HCT116 (cell line): ENCODE measurements around the gene AKT3. TPM values are rescaled to one million over a fixed set of nuclear protein-coding genes. Genes with fewer than 3 reads are reported as not detected.

Experiments used
- ATAC-seq: fragments of 200-7000 bp; cut with Tn5 transposase; 2 replicates; pipeline ENCODE4 v1.9.1; 2020; ENCODE audit warnings: mild to moderate bottlenecking, moderate library complexity
- BruUV-seq: library from RNA; stranded (reverse); fragments of 400-500 nt; replicated peaks from 2 replicates; lab custom pipeline; 2021; lab: Mats Ljungman, UMichigan
- CTCF ChIA-PET: fragments of 300-600 bp; sonication (Branson Sonifier 250); formaldehyde crosslinking; loops from one replicate; lab custom pipeline; 2021; ENCODE audit warnings: antibody characterized with exemption; lab: Charles Lee
- POLR2A ChIA-PET: fragments of 300-600, 350-600 bp; sonication (Branson Sonifier 250); formaldehyde crosslinking; loops from one replicate; lab custom pipeline; 2021; ENCODE audit warnings: antibody characterized with exemption; lab: Charles Lee
- RAD21 ChIA-PET, 2 experiments: fragments of 300-600 bp; sonication (Branson Sonifier 250); formaldehyde crosslinking; loops; one replicate each; lab custom pipeline; 2023; ENCODE audit warnings: low total read pairs in 2 of 2; ENCODE audit not compliant: uncharacterized antibody in 2 of 2, unreplicated experiment in 2 of 2, low non-redundant PET in 1 of 2; lab: Charles Lee
- DNase-seq: peaks from one replicate; pipeline ENCODE4 v3.0.0-alpha.2; 2010; ENCODE audit warnings: low read depth, low spot score
- H2AFZ ChIP-seq: fragments of 200-600 bp; shearing (Covaris generic), sonication (generic); 2 replicates; pipeline ENCODE4 v1.6.1; 2017; ENCODE audit warnings: low read depth, mixed run types, mixed read lengths, antibody characterized with exemption, low read length; ENCODE audit not compliant: poor library complexity, severe bottlenecking
- H3K27ac ChIP-seq: 2 replicates; pipeline ENCODE4 v1.5.1; 2012; ENCODE audit warnings: low read depth, low read length
- H3K27me3 ChIP-seq: fragments of 200-600 bp; sonication (generic); 2 replicates; pipeline ENCODE4 v1.6.1; 2016; ENCODE audit warnings: mixed run types, low read length, mixed read lengths; ENCODE audit not compliant: insufficient read depth
- H3K36me3 ChIP-seq, 2 experiments: fragments of 200-500 bp in 1 of 2; fragments of 200-600 bp in 1 of 2; sonication (Bioruptor generic) in 1 of 2; sonication (generic) in 1 of 2; 2 replicates each; pipeline versions ENCODE4 v1.5.1 to v1.6.1; 2014 to 2016; ENCODE audit warnings: low read length in 2 of 2, inconsistent platforms in 1 of 2, mixed read lengths in 1 of 2, mixed run types in 1 of 2; ENCODE audit not compliant: insufficient read depth in 2 of 2, control insufficient read depth in 1 of 2
- H3K4me1 ChIP-seq, 2 experiments: fragments of 200-600 bp in 1 of 2; sonication (generic) in 1 of 2; 2 replicates each; pipeline versions ENCODE4 v1.5.1 to v1.6.1; 2012 to 2017; ENCODE audit warnings: low read length in 2 of 2, inconsistent platforms in 1 of 2, mild to moderate bottlenecking in 1 of 2, mixed read lengths in 1 of 2, mixed run types in 1 of 2, moderate library complexity in 1 of 2; ENCODE audit not compliant: insufficient read depth in 2 of 2, control insufficient read depth in 1 of 2
- H3K4me2 ChIP-seq: fragments of 200-600 bp; sonication (generic); 2 replicates; pipeline ENCODE4 v1.6.1; 2017; ENCODE audit warnings: mixed run types, low read length, mixed read lengths
- H3K4me3 ChIP-seq, 2 experiments: fragments of 200-600 bp in 1 of 2; sonication (generic) in 1 of 2; replicated peaks in 1 of 2; 2 replicates each; pipeline ENCODE4 v1.5.1; 2011 to 2016; ENCODE audit warnings: low read length in 2 of 2, control low read depth in 1 of 2, low read depth in 1 of 2, mild to moderate bottlenecking in 1 of 2, mixed read lengths in 1 of 2, mixed run types in 1 of 2
- H3K79me2 ChIP-seq: fragments of 200-600 bp; sonication (generic); 2 replicates; pipeline ENCODE4 v1.6.1; 2017; ENCODE audit warnings: mild to moderate bottlenecking, mixed run types, low read length, moderate library complexity, mixed read lengths; ENCODE audit not compliant: insufficient read depth
- H3K9ac ChIP-seq: fragments of 200-600 bp; sonication (generic); 2 replicates; pipeline ENCODE4 v1.6.1; 2016; ENCODE audit warnings: low read length, mixed read lengths
- H3K9me2 ChIP-seq: fragments of 200-600 bp; sonication (generic), shearing (Covaris generic); 2 replicates; pipeline ENCODE4 v1.6.1; 2017; ENCODE audit warnings: mixed run types, mild to moderate bottlenecking, moderate library complexity; ENCODE audit not compliant: insufficient read depth
- H3K9me3 ChIP-seq, 2 experiments: fragments of 200-500 bp in 1 of 2; fragments of 200-600 bp in 1 of 2; sonication (Bioruptor generic) in 1 of 2; sonication (generic) in 1 of 2; 2 replicates each; pipeline ENCODE4 v1.6.1; 2014 to 2017; ENCODE audit warnings: low read length in 2 of 2, mixed read lengths in 2 of 2, inconsistent platforms in 1 of 2, low read depth in 1 of 2, mild to moderate bottlenecking in 1 of 2, mixed run types in 1 of 2, moderate library complexity in 1 of 2; ENCODE audit not compliant: control insufficient read depth in 1 of 2, insufficient read depth in 1 of 2
- H4K20me1 ChIP-seq: fragments of 200-600 bp; sonication (generic), shearing (Covaris generic); 2 replicates; pipeline ENCODE4 v1.6.1; 2017; ENCODE audit warnings: mixed run types, mild to moderate bottlenecking, moderate library complexity; ENCODE audit not compliant: insufficient read depth
- CBX3 ChIP-seq: IDR thresholded peaks from 2 replicates; pipeline ENCODE4 v1.6.1; 2012; ENCODE audit warnings: low read depth
- EZH2phosphoT487 ChIP-seq: fragments of 200-600 bp; IDR thresholded peaks from 2 replicates; pipeline ENCODE4 v1.6.1; 2018; ENCODE audit warnings: antibody characterized with exemption, borderline replicate concordance
- FOSL1 ChIP-seq: IDR thresholded peaks from 2 replicates; pipeline ENCODE4 v1.6.1; 2012; ENCODE audit warnings: low read depth
- JUND ChIP-seq: IDR thresholded peaks from 2 replicates; pipeline ENCODE4 v1.6.1; 2012
- MAX ChIP-seq: IDR thresholded peaks from 2 replicates; pipeline ENCODE4 v1.6.1; 2012
- POLR2A ChIP-seq: IDR thresholded peaks from 2 replicates; pipeline ENCODE4 v1.7.0; 2011; ENCODE audit warnings: borderline replicate concordance; ENCODE audit not compliant: insufficient read depth, insufficient read length; ENCODE audit errors: extremely low read depth
- POLR2AphosphoS5 ChIP-seq: IDR thresholded peaks from 2 replicates; pipeline ENCODE4 v1.6.1; 2011; ENCODE audit warnings: mild to moderate bottlenecking, low read depth, low read length, moderate library complexity
- REST ChIP-seq: IDR thresholded peaks from 2 replicates; pipeline ENCODE4 v1.6.1; 2012; ENCODE audit warnings: low read depth
- SIN3A ChIP-seq: IDR thresholded peaks from 2 replicates; pipeline ENCODE4 v1.6.1; 2012; ENCODE audit warnings: low read depth
- SP1 ChIP-seq: IDR thresholded peaks from 2 replicates; pipeline ENCODE4 v1.6.1; 2012; ENCODE audit warnings: low read depth
- SRF ChIP-seq: IDR thresholded peaks from 2 replicates; pipeline ENCODE4 v1.6.1; 2012; ENCODE audit warnings: low read depth
- TCF7L2 ChIP-seq: IDR thresholded peaks from 2 replicates; pipeline ENCODE4 v1.7.0; 2011; ENCODE audit warnings: borderline replicate concordance, inconsistent platforms; ENCODE audit not compliant: insufficient read depth, insufficient read length; ENCODE audit errors: extremely low read depth
- ZNF274 ChIP-seq: fragments of 200-500 bp; sonication (Bioruptor generic); IDR thresholded peaks from 2 replicates; pipeline ENCODE4 v1.6.1; 2014; ENCODE audit warnings: mild to moderate bottlenecking, low read depth, low read length, inconsistent platforms
- intact Hi-C: fragments of 100-400 bp; cut with micrococcal nuclease; formaldehyde crosslinking; loops from 2 replicates; pipeline ENCODE4 v1.10.0; 2022
- total RNA-seq: library from RNA; stranded (reverse); gene quantifications from one replicate; pipeline ENCODE4 v1.2.1, GENCODE V29; 2021; ENCODE audit not compliant: unreplicated experiment

Gene AKT3
- total RNA-seq, 1 experiment from 2014 or later = 0.49 TPM

DNA sequence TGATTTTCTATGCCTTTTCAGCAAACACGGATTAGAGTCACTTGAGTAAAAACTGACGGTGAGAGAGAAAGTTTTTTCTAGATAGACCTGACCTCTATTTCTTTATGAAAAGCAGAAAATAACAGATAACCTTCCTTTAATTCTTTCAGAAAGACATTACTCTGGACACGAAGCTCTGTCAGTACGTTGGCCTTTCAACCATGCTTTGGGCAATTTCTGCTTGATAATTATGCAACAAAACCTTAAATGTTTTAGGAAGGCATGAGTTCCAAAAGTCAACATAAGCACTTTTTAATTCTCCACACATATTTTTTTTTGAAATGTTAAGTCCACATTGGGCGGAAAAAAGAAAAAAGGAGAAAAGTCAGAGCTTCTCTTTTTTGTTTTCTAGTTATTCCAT, 137.8 kb downstream of the AKT3 start:
- Histone ChIP-seq H3K4me2 (no peak overlapping the region), H3K4me1 (no peaks in the 10 kb centered on the region), H3K79me2 (no peaks in the 10 kb centered on the region), H3K9me3 (no peaks in the 10 kb centered on the region), H3K36me3 (no peaks in the 10 kb centered on the region), H2AFZ (no peak overlapping the region), H3K27ac (no peak overlapping the region), H3K9ac (no peak overlapping the region), H3K4me3 (no peak overlapping the region)
- intact Hi-C loops = no loop called here
- ChIA-PET RAD21 (no interaction called here), CTCF (no interaction called here)
- ATAC-seq (no peak), DNase-seq (no peak)
- no TSS peak for BruUV-seq
- TF ChIP-seq SP1 (no peak), EZH2phosphoT487 (no peak), REST (no peak), SIN3A (no peak), POLR2A (no peak), MAX (no peak), SRF (no peak), TCF7L2 (no peak), POLR2AphosphoS5 (no peak), CBX3 (no peak), ZNF274 (no peak), JUND (no peak), FOSL1 (no peak)
- TF ChIP-seq, all 23 proteins: peak for 0
- peaks cover 43% of the 10 kb centered on the region for H3K27me3 ChIP-seq
- POLR2A ChIA-PET = no interaction called here
- no peaks in the 10 kb centered on the region for H4K20me1 ChIP-seq
- H3K9me2 ChIP-seq = no peaks in the 10 kb centered on the region
